ENCODE data around the gene SFXN3.

DNA sequence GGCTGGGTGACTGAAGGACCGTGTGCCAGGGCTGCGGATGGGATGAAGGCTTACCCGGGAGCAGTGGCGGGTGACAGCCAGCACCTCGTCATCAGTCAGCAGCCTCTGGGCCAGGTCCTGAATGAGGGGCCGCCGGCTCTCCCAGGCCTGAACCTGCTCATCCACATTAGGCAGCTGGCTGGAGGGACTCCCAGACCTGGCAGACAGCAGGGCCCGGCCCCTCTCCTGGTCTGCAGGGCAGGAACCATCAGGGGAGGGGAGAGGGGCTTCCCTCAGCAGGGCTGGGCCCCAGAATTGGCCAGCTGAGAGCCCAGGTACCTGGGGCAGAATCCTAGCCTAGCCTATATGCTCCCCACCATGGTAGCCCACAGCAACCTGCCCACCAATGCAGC, 15.5 kb upstream of the SFXN3 start:
- no peak for TF ChIP-seq POLR2A (IDR thresholded peaks at IDR 0.05)
- TF ChIP-seq, protein P1, sequence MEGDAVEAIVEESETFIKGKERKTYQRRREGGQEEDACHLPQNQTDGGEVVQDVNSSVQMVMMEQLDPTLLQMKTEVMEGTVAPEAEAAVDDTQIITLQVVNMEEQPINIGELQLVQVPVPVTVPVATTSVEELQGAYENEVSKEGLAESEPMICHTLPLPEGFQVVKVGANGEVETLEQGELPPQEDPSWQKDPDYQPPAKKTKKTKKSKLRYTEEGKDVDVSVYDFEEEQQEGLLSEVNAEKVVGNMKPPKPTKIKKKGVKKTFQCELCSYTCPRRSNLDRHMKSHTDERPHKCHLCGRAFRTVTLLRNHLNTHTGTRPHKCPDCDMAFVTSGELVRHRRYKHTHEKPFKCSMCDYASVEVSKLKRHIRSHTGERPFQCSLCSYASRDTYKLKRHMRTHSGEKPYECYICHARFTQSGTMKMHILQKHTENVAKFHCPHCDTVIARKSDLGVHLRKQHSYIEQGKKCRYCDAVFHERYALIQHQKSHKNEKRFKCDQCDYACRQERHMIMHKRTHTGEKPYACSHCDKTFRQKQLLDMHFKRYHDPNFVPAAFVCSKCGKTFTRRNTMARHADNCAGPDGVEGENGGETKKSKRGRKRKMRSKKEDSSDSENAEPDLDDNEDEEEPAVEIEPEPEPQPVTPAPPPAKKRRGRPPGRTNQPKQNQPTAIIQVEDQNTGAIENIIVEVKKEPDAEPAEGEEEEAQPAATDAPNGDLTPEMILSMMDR (IDR thresholded peaks at IDR 0.05), result no peak
- no peak for TF ChIP-seq POLR2AphosphoS5 (IDR thresholded peaks at IDR 0.05)
- TF ChIP-seq EP300 (IDR thresholded peaks at IDR 0.05), result no peak

Data from upper lobe of left lung (tissue), 4 donors.